Muscle layer of colon (tissue), 2 donors: ENCODE results near the gene CSAD.
"Not testable (repeated sequence)": the region's sequence is repeated elsewhere in the genome, so short reads cannot be mapped to it uniquely, and the experiment has no call there.

Experiments used
- H3K27ac ChIP-seq: one replicate; pipeline ENCODE4 v1.7.0; 2013; ENCODE audit warnings: low read depth, mild to moderate bottlenecking, low read length, moderate library complexity
- H3K27me3 ChIP-seq, 2 donors: one replicate each; pipeline ENCODE4 v1.7.0; 2013; ENCODE audit warnings: low read length in 2 of 2, mild to moderate bottlenecking in 2 of 2; ENCODE audit not compliant: insufficient read depth in 2 of 2, control insufficient read depth in 1 of 2
- H3K36me3 ChIP-seq: one replicate; pipeline ENCODE4 v1.7.0; 2013; ENCODE audit warnings: mild to moderate bottlenecking, low read length; ENCODE audit not compliant: insufficient read depth
- H3K4me1 ChIP-seq: one replicate; pipeline ENCODE4 v1.7.0; 2013; ENCODE audit warnings: mild to moderate bottlenecking, low read length; ENCODE audit not compliant: insufficient read depth
- H3K4me3 ChIP-seq, 2 donors: one replicate each; pipeline ENCODE4 v1.7.0; 2013; ENCODE audit warnings: low read length in 2 of 2, low read depth in 1 of 2, mild to moderate bottlenecking in 1 of 2, moderate library complexity in 1 of 2
- H3K9ac ChIP-seq: one replicate; pipeline ENCODE4 v1.7.0; 2013; ENCODE audit warnings: low read length
- H3K9me3 ChIP-seq: one replicate; pipeline ENCODE4 v1.7.0; 2013; ENCODE audit warnings: mild to moderate bottlenecking, low read length
- donor health status: abdominal sarcoma.
- donor health status: Adenocarcinoma of cecum.

The CSAD gene

DNA sequence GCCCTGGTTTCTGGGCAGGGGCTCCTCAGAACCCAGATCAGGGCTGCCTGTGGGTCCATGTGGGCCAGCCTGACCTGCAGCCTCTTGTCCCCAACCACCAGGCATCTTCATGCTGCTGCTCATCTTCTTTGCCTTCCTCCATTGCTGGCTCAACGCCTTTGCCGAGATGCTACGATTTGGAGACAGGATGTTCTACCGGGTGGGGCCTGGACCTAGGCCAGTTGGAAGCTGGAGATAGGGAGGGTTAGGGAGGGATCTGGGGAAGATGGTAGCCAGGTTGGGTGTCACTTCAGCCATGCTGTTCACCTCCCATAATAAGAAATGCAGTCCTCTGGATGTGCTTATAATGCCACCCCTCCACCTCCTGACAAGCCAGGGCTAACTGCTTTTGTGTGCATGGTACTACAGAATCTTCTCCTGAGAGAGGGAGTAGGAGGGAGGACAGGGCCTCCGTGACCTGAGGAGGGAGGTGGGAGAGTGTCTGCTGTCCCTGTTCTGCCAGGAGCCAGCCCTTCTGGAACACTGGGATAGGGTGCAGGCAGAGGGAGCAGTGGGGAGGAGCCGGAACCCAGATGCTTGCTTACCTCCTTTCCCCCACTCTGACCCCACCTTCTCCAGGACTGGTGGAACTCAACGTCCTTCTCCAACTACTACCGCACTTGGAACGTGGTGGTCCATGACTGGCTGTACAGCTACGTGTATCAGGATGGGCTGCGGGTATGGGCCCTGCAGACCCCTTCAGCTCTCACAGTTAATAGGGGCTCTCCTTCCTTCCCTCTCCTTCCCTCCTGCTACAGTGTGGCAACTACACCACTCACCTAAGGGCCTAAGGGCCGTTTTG is 59.8 kb downstream of the CSAD start:
- Histone ChIP-seq H3K27me3 (no peaks in the 10 kb centered on the region), H3K4me3 (no peak overlapping the region), H3K27ac (no peak overlapping the region), H3K9me3 (no peaks in the 10 kb centered on the region), H3K36me3 (no peaks in the 10 kb centered on the region), H3K4me1 (no peaks in the 10 kb centered on the region), H3K9ac (no peak overlapping the region)

- Histone ChIP-seq H3K4me1 (no peaks in the 10 kb centered on the region), H3K36me3 (no peaks in the 10 kb centered on the region), H3K4me3 (no peak overlapping the region), H3K27me3 (no peaks in the 10 kb centered on the region), H3K27ac (no peak overlapping the region), H3K9me3 (no peaks in the 10 kb centered on the region), H3K9ac (no peak overlapping the region)
These were observed 61.9 kb downstream of the CSAD start for GRCh38 chr12:53118751-53119300.

- Histone ChIP-seq H3K9me3 (no peaks in the 10 kb centered on the region), H3K27me3 (no peaks in the 10 kb centered on the region), H3K36me3 (no peaks in the 10 kb centered on the region), H3K4me1 (no peaks in the 10 kb centered on the region), H3K27ac (no peak overlapping the region), H3K9ac (no peak overlapping the region), H3K4me3 (no peak overlapping the region)
These were observed 64.7 kb downstream of the CSAD start for GRCh38 chr12:53115891-53116648.

DNA sequence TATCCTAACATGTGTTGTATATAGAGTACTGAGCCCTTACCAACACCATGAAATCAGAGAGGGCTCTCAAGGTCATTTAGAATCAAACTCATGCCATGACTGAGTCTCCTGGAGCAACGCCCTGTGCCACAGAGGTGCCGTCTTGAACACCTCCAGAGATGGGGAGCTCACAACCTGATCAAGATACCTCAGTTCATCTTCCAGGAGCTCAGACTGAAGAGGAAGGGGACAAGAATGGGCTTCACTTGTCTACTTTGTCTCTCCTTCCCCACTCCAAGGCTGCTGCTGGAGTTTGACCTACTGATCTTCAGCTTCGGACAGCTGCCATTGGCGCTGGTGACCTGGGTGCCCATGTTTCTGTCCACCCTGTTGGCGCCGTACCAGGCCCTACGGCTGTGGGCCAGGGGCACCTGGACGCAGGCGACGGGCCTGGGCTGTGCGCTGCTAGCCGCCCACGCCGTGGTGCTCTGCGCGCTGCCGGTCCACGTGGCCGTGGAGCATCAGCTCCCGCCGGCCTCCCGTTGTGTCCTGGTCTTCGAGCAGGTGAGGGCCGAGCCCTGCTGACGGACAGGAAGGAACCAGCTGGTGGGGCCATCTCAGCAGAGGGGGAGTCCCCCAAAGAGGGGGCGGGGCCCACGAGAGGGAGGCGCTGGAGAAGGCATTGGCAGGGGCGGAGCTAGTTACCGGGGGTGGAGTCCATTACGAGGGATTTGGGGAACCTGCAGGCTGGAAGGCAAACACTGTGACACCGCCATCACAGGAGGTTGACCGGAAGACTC is 65.4 kb downstream of the CSAD start:
- H3K4me3 ChIP-seq = no peak overlapping the region
- no peaks in the 10 kb centered on the region for H3K9me3 ChIP-seq
- no peaks in the 10 kb centered on the region for H3K36me3 ChIP-seq
- no peaks in the 10 kb centered on the region for H3K4me1 ChIP-seq
- H3K9ac ChIP-seq = no peak overlapping the region
- H3K27me3 ChIP-seq = no peaks in the 10 kb centered on the region
- no peak overlapping the region for H3K27ac ChIP-seq

DNA sequence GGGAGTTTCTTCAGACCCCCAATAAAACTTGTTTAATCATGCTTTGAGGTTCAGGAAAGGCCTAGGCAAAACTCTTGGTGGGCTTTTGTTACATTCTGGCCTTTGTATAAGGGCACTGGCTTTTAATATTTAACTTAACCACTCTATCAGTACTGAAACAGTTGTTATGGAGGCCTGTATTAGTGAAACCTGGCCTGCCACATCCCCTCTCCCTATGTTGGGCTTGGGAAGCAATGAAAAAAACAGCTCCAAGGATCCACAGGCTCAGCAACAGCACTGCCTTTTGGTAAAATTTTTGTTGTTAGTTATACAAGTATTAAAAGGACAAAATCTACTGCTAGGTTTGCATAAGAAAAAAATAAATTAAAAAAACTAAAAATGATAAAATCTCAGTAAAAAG is 66.8 kb downstream of the CSAD start:
- Histone ChIP-seq H3K9ac (no peak overlapping the region), H3K4me3 (no peak overlapping the region), H3K9me3 (no peaks in the 10 kb centered on the region), H3K4me1 (no peaks in the 10 kb centered on the region), H3K36me3 (no peaks in the 10 kb centered on the region), H3K27me3 (no peaks in the 10 kb centered on the region), H3K27ac (no peak overlapping the region)

GRCh38 chr12:53113136-53113705 is 67.5 kb downstream of the CSAD start:
- H3K36me3 ChIP-seq = no peaks in the 10 kb centered on the region
- H3K4me1 ChIP-seq = no peaks in the 10 kb centered on the region
- no peaks in the 10 kb centered on the region for H3K27me3 ChIP-seq
- H3K9me3 ChIP-seq = no peaks in the 10 kb centered on the region
- no peak overlapping the region for H3K4me3 ChIP-seq
- no peak overlapping the region for H3K9ac ChIP-seq
- H3K27ac ChIP-seq = no peak overlapping the region

DNA sequence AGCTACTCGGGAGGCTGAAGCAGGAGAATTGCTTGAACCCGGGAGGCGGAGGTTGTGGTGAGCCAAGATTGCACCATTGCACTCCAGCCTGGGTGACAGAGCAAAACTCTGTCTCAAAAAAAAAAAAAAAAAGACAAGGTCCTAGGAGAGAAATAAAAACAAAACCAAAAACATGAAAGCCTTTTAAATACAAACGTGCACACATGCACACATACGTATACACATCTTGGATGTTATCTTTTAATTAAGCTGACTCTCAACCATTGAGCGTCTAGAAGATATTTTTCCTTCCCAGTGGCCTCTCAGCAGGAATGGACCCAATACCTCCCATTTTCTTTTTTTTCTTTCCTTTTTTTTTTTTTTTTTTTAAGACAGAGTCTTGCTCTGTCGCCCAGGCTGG is 68.3 kb downstream of the CSAD start:
- not testable (repeated sequence) for H3K27ac ChIP-seq, H3K4me1 ChIP-seq, H3K27me3 ChIP-seq, H3K9me3 ChIP-seq, H3K4me3 ChIP-seq, H3K36me3 ChIP-seq, H3K9ac ChIP-seq
